ENCODE measurements around the gene C2CD4C.
"Not testable (repeated sequence)": the region's sequence is repeated elsewhere in the genome, so short reads cannot be mapped to it uniquely, and the experiment has no call there.

The C2CD4C gene

GRCh38 chr19:413756-414420 is 4.9 kb upstream of the C2CD4C start:
- no peak for DNase-seq (ENCODE audit: low spot score)

- DNase-seq (ENCODE audit: low spot score), result no peak
These were observed 3.7 kb upstream of the C2CD4C start for GRCh38 chr19:412356-413355.

DNA sequence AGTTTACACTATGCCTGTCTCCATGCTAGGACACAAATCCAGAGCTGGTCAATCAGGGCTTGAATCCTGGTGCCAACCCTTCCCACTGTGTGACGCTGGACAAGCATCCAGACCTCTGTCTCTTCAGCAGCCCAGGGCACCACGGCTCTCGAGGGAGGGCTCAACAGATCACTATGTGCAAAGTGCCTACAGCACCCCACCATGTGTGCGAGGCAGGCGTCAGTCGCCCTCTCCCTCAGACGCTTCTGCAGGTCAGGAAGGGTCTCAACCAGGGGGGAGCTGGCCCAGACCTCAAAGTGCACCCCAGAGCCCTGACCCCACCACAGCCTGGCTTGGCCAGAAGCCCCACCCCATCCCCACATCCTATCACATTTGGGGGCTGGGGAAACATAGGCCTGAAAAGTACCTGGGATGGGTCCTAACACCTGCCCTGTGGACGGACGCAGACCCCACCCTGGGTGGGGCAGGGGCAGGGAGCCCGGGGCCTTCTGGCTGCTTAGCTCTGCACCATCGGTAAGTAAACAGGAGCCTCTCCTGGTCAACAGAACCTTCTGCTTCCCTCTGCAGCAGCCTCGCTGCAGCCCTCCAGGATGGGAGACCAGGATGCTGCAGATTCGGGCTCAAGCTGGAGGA is 2.9 kb upstream of the C2CD4C start:
- DNase-seq (ENCODE audit: low spot score), result no peak

DNA sequence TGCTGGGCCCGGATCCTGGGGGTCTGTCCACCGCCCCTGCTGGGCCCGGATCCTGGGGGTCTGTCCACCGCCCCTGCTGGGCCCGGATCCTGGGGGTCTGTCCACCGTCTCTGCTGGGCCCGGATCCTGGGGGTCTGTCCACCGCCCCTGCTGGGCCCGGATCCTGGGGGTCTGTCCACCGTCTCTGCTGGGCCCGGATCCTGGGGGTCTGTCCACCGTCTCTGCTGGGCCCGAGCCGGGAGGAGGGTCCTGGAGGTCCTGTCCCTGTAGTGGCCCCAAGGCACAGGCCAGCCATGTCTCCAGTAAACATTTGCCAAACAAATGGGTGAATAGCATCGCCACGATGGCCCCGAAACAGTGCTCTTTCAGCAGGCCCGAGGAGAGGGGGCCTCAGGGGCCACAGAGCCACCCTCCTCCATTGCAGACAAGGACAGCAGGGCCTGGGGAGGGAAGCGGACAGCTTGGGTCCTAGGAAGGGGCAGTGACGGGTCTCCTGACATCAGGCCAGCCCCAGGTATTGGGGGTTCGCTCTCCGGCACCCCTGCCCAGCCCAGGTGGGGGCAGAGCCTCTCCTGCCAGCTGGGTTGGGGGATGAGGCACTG is 2.3 kb upstream of the C2CD4C start:
- DNase-seq (ENCODE audit: low spot score), result not testable (repeated sequence)

- no peak for DNase-seq (ENCODE audit: low spot score)
These were observed 1.4 kb upstream of the C2CD4C start for GRCh38 chr19:410243-410781.

- no peak for DNase-seq (ENCODE audit: low spot score)
These were observed 732 bp upstream of the C2CD4C start for GRCh38 chr19:409516-410242.

GRCh38 chr19:408441-408901 is 476 bp downstream of the C2CD4C start:
- no peak for DNase-seq (ENCODE audit: low spot score)

DNA sequence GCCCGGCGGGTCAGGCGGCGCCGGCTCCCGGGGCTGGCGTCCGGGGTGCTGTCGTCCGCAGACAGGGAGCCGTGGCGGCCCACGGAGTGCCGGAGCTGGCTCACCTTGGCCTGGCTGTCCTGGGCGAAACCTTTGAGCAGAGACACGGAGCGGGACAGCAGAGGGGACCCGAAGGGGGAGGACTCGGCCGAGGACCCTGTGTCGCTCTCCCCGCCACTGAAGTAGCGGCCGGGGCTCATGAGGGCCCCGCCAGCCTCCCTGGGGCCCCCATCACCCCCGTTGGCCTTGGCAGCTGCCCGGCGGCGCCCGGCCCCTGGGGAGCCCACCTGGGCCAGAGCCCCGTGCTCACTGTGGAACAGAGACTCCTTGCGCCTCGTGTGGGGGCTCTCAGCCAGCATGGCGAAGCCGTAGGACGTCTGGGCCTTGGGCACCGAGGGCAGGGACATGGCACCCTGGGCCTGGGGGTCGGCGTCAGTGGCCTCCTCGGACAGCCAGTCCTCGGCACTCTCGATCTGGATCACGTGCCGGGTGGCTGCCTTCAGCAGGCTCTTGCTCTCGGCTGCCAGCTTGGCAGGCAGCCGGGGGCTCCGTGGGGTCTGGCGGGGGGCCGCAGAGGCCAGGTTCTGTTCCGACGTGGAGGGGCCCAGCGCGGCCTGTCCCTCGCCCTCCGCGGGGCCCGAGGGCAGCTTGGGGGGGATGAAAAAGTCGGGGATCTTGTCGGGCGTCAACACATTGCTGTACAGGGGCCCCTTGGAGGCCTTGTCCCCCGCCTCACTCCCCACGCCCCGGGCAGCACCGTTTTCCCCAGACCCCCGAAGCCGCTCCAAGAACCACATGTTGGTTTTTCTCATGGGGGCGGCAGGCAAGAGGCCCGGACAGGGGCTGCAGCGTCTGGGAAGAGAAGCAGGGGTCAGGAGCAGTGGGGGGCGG is 1.2 kb downstream of the C2CD4C start:
- DNase-seq (ENCODE audit: low spot score), result no peak

- DNase-seq (ENCODE audit: low spot score), result no peak
These were observed 1.9 kb downstream of the C2CD4C start for GRCh38 chr19:406971-407510.

DNA sequence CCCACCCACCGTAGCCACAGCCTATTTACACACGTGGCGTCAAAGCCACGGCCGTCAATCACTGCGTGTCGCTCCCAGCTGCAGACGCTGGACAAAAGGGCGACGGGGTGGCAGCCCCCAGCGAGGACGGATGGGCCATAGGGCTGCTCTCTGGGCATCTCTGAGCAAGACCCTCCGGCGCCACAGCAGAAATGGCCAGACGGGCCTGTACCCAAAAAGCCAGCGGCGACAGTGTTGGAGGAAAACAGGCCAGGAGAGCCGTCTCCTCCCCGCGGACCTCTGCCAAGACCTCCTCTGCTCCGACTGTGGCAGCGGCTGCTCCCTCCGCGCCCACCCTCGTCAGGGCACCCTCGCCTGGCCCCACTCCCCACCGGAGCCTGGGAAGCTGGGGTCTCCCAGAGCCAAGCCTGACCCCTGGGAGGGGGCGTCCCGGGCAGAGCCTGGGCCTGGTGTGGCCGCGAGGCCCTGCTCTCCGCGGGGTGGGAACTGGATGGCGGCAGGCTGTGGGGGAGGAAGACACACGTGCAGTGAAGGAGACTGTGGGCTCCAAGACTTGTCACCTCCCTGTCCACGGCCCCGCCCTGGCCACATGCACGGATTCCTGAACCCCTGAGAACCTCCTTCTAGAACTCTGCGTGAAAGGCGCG is 2.7 kb downstream of the C2CD4C start:
- no peak for DNase-seq (ENCODE audit: low spot score)

- no peak for DNase-seq (ENCODE audit: low spot score)
These were observed 3.6 kb downstream of the C2CD4C start for GRCh38 chr19:405121-405965.

DNA sequence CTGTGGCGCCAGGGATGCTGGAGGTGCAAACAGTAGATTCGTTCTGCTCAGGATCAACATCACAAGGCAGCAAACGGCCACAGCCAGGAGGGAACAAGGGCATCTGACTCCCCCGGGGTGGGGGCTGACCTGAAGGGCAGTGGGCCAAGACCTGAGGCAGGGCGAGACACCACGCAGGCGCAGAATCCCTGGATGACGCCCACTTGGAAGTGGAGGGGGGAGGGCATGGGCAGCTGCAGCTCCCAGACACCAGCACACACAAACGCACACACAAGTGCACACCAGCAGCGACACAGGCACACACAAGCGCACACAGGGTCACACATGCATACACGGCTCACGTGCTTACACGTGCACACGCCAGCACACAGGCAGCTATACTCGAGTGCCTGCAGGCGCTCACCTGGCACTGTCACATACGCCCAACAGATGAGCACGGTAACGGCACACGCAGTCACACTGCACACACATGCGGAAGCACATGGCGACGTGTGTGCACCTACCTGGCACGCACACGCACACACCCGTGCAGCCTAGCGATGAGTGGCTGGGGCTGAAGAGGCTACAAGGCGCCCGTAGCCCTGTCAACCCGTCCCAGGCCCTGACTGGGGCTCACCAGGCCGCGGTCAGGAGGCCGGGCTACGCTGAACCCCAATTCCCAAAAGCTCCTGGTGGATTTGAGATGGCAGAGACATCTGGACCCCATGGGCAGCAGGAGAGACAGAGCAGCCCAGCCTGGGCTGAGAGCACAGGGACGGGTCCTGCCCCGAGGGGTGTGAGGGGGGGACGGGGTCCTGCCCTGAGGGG is 5.5 kb downstream of the C2CD4C start:
- DNase-seq (ENCODE audit: low spot score), result no peak

GRCh38 chr19:402786-403185 is 6.2 kb downstream of the C2CD4C start:
- DNase-seq (ENCODE audit: low spot score), result no peak

GRCh38 chr19:401866-402511 is 7.0 kb downstream of the C2CD4C start:
- no peak for DNase-seq (ENCODE audit: low spot score)

DNA sequence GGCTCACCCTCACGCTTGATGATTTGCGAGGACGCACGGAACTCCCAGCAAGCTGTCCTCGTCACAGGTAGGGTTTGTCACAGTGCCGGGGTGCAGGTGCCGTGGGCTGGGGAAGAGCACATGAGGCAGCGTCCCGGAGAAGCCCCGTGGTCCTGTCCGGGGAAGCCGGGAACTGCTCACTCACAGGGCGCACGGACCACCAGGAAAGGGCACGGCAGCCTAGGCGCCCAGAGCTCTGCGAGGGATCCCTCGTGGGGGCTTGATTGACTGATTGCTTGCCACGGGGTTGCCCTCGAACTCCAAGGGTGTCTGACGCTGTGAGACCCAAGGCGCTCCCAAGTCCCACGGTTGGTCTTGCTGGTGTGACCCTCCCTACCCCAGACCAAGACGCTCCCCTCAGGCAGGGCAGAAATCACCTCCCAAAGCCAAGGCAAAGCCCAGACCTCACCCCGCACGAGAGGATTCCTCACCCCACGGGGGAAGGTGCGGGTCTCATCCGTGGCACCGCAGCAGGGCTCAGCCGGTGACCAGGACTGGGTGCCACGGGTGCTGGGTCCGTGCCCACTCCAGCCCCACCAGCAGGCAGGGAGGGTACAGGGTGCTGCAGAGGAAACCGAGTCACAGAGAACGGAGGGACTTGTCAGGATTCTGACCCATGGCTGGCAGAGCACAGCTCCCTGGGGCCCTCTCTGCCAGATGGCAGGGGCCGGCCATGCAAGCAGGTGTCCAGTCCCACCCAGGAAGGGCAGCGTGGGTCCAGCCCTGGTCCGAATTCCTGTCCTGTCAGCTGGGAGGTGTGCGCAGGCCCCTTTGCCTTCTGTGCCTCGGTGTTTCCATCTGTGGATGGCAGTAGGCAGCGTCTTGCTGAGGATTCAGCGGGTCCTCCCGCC is 7.7 kb downstream of the C2CD4C start:
- DNase-seq (ENCODE audit: low spot score), result no peak

DNA sequence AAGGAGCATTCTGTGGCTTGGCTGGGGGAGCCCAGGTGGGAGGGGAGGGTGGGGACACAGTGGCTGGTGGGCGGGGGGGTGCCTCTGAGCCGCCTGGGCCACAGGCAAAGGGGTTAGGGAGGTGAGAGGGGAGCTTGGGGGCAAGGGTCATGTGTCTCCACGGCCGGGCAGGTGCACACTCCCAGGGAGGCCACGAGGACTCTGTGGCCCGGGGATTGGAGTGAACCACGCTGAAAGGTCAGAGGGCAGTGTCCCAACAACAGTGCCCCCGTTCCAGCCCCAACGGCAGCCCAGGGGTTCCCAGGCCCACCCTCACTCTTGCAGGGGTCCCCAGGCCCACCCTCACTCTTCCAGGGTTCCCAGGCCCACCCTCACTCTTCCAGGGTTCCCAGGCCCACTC is 9.6 kb downstream of the C2CD4C start:
- no peak for DNase-seq (ENCODE audit: low spot score)

All from hematopoietic multipotent progenitor cell treated with erythropoietin and hydrocortisone succinate and interleukin-3 and kit ligand, for 15 days (in vitro differentiated cells).